Tibial artery (tissue), 4 donors: ENCODE results near the gene BPIFB2.

Source experiments
- DNase-seq, 2 donors: peaks; one replicate each; pipeline ENCODE4 v3.0.0-alpha.2; 2019
- H3K27ac ChIP-seq, 2 donors: fragments of 200-600 bp; sonication (generic) in 1 of 2; 1 replicate in 1 of 2; 2 replicates in 1 of 2; pipeline ENCODE4 v1.5.1; 2018 to 2019; ENCODE audit warnings: mild to moderate bottlenecking in 1 of 2
- H3K27me3 ChIP-seq, 2 donors: fragments of 200-600 bp; sonication (generic) in 1 of 2; one replicate each; pipeline versions ENCODE4 v1.5.1 to v1.6.0; 2016 to 2019
- H3K36me3 ChIP-seq, 3 donors: fragments of 200-600 bp; sonication (generic) in 2 of 3; one replicate each; pipeline ENCODE4 v1.5.1; 2016 to 2019; ENCODE audit warnings: mild to moderate bottlenecking in 2 of 3
- H3K4me1 ChIP-seq, 4 donors: fragments of 200-600 bp; sonication (generic) in 2 of 4; 1 replicate in 3 of 4; 2 replicates in 1 of 4; pipeline ENCODE4 v1.5.1; 2016 to 2019
- H3K4me3 ChIP-seq, 2 donors: fragments of 200-600 bp; sonication (generic) in 1 of 2; 1 replicate in 1 of 2; 2 replicates in 1 of 2; pipeline ENCODE4 v1.5.1; 2018 to 2019; ENCODE audit warnings: mild to moderate bottlenecking in 2 of 2
- H3K9me3 ChIP-seq, 3 donors: fragments of 200-600 bp; sonication (generic) in 1 of 3; one replicate each; pipeline ENCODE4 v1.5.1; 2016 to 2019
- intact Hi-C: fragments of 100-400 bp; cut with DNase I; formaldehyde crosslinking; loops from one replicate; pipeline ENCODE4 v1.15.0; 2023; ENCODE audit warnings: low total_unique reads
- TF ChIP-seq, protein P1 (sequence below), 2 experiments: fragments of 200-600 bp in 1 of 2; fragments of 450-650 bp in 1 of 2; IDR thresholded peaks; one replicate each; pipeline ENCODE4 v1.5.1; 2017 to 2019; ENCODE audit warnings: antibody characterized with exemption in 2 of 2, mild to moderate bottlenecking in 1 of 2, moderate library complexity in 1 of 2

BPIFB2 gene

GRCh38 chr20:32986331-32986966 lies 21.1 kb upstream of the BPIFB2 start:
- H3K27ac ChIP-seq = no peak overlapping the region
- H3K4me1 ChIP-seq = no peaks in the 10 kb centered on the region
- TF ChIP-seq, protein P1, sequence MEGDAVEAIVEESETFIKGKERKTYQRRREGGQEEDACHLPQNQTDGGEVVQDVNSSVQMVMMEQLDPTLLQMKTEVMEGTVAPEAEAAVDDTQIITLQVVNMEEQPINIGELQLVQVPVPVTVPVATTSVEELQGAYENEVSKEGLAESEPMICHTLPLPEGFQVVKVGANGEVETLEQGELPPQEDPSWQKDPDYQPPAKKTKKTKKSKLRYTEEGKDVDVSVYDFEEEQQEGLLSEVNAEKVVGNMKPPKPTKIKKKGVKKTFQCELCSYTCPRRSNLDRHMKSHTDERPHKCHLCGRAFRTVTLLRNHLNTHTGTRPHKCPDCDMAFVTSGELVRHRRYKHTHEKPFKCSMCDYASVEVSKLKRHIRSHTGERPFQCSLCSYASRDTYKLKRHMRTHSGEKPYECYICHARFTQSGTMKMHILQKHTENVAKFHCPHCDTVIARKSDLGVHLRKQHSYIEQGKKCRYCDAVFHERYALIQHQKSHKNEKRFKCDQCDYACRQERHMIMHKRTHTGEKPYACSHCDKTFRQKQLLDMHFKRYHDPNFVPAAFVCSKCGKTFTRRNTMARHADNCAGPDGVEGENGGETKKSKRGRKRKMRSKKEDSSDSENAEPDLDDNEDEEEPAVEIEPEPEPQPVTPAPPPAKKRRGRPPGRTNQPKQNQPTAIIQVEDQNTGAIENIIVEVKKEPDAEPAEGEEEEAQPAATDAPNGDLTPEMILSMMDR (IDR thresholded peaks at IDR 0.05) = no peak
- intact Hi-C loops = no loop called here
- H3K36me3 ChIP-seq = no peaks in the 10 kb centered on the region
- H3K4me3 ChIP-seq = no peak overlapping the region
- peaks cover 0 to 38% of the 10 kb centered on the region in 2 donors for H3K27me3 ChIP-seq
- no peak for DNase-seq
- no peaks in the 10 kb centered on the region for H3K9me3 ChIP-seq

- Histone ChIP-seq H3K4me3 (no peak overlapping the region), H3K4me1 (no peaks in the 10 kb centered on the region), H3K9me3 (no peaks in the 10 kb centered on the region), H3K36me3 (no peaks in the 10 kb centered on the region), H3K27me3 (peaks cover 0 to 39% of the 10 kb centered on the region in 2 donors), H3K27ac (no peak overlapping the region)
- intact Hi-C loops = no loop called here
- no peak for DNase-seq
- TF ChIP-seq, protein P1 (IDR thresholded peaks at IDR 0.05) = no peak
Measured at GRCh38 chr20:32987044-32987825, 20.3 kb upstream of the BPIFB2 start.

- Histone ChIP-seq H3K4me1 (no peaks in the 10 kb centered on the region), H3K4me3 (no peak overlapping the region), H3K36me3 (no peaks in the 10 kb centered on the region), H3K27ac (no peak overlapping the region), H3K9me3 (no peaks in the 10 kb centered on the region), H3K27me3 (peaks cover 0 to 39% of the 10 kb centered on the region in 2 donors)
- no peak for DNase-seq
- intact Hi-C loops = no loop called here
- TF ChIP-seq, protein P1 (IDR thresholded peaks at IDR 0.05) = no peak
Measured at GRCh38 chr20:32988008-32988407, 19.5 kb upstream of the BPIFB2 start.

DNA sequence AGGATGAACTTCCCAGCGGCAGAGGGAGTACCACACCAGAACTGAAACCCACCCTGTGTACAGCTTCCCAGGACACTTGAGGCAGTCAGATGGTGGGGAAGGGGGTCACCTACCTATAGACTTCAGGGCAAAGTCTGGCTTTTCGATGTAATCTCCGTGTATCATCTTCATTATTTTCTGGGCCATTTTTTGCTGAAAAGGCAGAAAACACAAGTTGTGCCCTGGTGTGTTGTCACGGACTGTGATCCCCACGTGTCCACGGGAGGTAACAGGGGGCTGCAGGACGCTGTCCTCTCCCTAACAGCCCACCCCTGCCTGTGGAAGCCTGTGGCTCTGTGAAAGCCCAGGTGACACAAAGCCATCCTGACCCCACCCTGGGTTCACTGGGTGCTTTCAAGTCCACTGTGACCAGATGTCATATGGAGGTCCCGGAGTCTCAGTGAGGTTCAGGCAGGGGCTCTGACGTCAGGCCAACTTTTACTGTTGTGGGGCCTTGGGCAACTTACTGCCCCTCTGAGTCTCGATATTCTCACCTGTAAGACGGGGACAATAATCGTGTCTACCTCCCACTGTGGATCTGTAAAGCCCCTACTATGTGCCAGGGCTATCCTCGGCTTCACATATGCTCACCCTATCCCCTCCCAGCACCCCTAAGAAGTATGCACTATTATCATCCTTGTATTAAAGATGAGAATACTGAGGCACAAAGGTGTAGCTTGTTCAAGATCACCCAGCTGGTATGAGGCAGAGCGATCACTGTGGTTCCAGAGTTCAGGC lies 17.8 kb upstream of the BPIFB2 start:
- H3K27ac ChIP-seq = no peak overlapping the region
- TF ChIP-seq, protein P1 (IDR thresholded peaks at IDR 0.05) = no peak
- H3K9me3 ChIP-seq = no peaks in the 10 kb centered on the region
- peaks cover 0 to 37% of the 10 kb centered on the region in 2 donors for H3K27me3 ChIP-seq
- H3K4me1 ChIP-seq = no peaks in the 10 kb centered on the region
- intact Hi-C loops = no loop called here
- no peaks in the 10 kb centered on the region for H3K36me3 ChIP-seq
- H3K4me3 ChIP-seq = no peak overlapping the region
- DNase-seq = no peak

- peaks cover 0 to 32% of the 10 kb centered on the region in 2 donors for H3K27me3 ChIP-seq
- TF ChIP-seq, protein P1 (IDR thresholded peaks at IDR 0.05) = no peak
- no peaks in the 10 kb centered on the region for H3K4me1 ChIP-seq
- intact Hi-C loops = no loop called here
- H3K27ac ChIP-seq = no peak overlapping the region
- no peaks in the 10 kb centered on the region for H3K9me3 ChIP-seq
- DNase-seq = no peak
- no peaks in the 10 kb centered on the region for H3K36me3 ChIP-seq
- H3K4me3 ChIP-seq = no peak overlapping the region
Measured at GRCh38 chr20:32990426-32990825, 17.1 kb upstream of the BPIFB2 start.
